IPS-15b (cell line): ENCODE data around the gene TMCO4.
A peak's percentile ranks its signal among the peaks of the same experiment; 100 is the strongest.

Experiments used
- H3K27me3 ChIP-seq: one replicate; pipeline ENCODE4 v1.6.1; 2013; ENCODE audit warnings: low read length; ENCODE audit not compliant: control insufficient read depth, insufficient read depth
- H3K36me3 ChIP-seq: one replicate; pipeline ENCODE4 v1.6.1; 2013; ENCODE audit warnings: low read length; ENCODE audit not compliant: control insufficient read depth, insufficient read depth
- H3K4me1 ChIP-seq: one replicate; pipeline ENCODE4 v1.6.1; 2013; ENCODE audit warnings: mild to moderate bottlenecking, low read length; ENCODE audit not compliant: control insufficient read depth, insufficient read depth
- H3K4me3 ChIP-seq: one replicate; pipeline ENCODE4 v1.5.1; 2013; ENCODE audit warnings: low read depth, low read length
- H3K9ac ChIP-seq: one replicate; pipeline ENCODE4 v1.6.1; 2013; ENCODE audit warnings: low read depth, mild to moderate bottlenecking, low read length
- H3K9me3 ChIP-seq: one replicate; pipeline ENCODE4 v1.6.1; 2013; ENCODE audit warnings: mild to moderate bottlenecking, low read length; ENCODE audit not compliant: control insufficient read depth, insufficient read depth

TMCO4 gene

DNA sequence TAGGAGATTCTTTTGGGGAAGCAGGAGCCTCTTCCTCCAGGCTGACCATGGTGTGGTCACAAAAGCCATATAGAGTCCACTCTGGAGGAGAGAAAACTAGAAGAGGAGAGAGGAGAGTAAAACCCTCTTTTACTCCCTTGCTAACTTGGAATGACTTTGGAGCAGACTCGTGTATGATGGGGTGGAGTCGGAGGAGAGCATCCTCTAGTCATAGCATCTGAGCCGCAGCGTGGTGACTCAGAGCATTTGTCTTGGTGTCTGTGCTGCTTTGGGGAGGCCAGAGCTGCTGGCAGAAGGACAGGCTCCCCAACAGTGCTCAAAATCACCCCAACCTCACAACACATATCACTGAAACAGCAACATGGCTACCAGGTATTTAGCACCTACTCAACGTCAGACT is 123.9 kb downstream of the TMCO4 start:
- Histone ChIP-seq H3K27me3 (peaks cover 18% of the 10 kb centered on the region), H3K9ac (no peak overlapping the region), H3K4me1 (no peaks in the 10 kb centered on the region), H3K9me3 (no peaks in the 10 kb centered on the region), H3K4me3 (no peak overlapping the region), H3K36me3 (no peaks in the 10 kb centered on the region)

DNA sequence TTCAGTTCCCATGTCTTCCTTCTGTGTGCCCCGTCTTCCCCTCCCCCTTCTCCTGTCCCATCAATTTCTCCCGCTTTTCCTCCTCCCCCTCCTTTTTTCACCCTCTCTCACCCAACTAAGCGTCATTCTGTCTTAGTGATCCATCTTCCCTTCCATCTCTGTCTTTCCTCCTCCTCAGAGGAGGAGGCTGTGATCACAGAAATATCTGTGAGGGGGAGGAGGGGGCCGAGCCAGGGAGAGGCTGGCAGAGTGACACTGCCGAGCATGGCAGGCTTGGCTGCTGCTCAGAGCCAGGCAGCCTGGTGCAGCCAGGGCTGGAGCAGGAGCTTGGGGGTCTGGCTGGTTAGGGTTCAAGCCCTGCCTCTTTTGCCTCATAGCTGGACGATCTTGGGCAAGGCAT is 127.5 kb downstream of the TMCO4 start:
- no peaks in the 10 kb centered on the region for H3K9me3 ChIP-seq
- no peak overlapping the region for H3K4me3 ChIP-seq
- no peaks in the 10 kb centered on the region for H3K4me1 ChIP-seq
- H3K9ac ChIP-seq: no peak overlapping the region
- H3K36me3 ChIP-seq: no peaks in the 10 kb centered on the region
- H3K27me3 ChIP-seq: peaks cover 37% of the 10 kb centered on the region

DNA sequence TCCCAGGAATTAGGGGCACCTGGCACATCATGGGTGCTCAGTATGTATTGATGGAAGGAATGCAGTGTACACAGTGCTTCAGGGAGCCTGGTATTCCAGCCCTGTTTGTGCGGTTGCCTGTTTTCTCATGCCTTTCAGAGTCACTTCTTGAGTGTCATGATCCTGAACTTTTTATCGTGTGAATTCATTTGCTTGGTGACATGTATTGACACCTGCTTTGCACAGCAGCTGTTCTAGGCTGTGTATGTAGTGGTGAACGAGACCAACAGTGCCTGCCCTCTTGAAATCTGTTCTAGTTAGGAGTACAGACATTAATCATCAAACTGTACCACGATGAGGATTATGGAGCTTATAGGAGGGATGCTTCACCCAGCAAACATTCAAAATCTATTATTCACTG is 128.9 kb downstream of the TMCO4 start:
- Histone ChIP-seq H3K9ac (no peak overlapping the region), H3K9me3 (no peaks in the 10 kb centered on the region), H3K27me3 (peaks cover 48% of the 10 kb centered on the region), H3K4me3 (no peak overlapping the region), H3K36me3 (no peaks in the 10 kb centered on the region), H3K4me1 (no peaks in the 10 kb centered on the region)

DNA sequence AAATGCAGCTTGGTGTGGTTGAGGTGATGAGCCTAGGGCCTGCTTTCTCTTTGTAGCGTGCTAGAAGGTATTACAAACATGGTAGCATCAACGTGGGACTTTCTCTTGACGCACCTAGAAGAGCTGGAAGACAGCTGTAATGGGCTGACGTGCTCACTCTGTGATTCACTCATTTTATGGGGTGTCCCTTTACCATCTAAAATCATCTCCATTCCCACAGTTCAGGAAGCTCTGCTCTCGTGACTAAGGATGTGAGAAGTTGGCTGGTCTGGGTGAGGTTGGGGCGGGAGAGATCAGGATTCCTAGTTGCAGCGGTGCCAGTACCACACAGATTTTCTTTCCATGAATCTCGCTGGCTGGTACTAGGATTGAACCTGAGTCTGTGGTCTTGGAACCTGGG is 130.8 kb downstream of the TMCO4 start:
- H3K4me1 ChIP-seq: no peaks in the 10 kb centered on the region
- H3K4me3 ChIP-seq: no peak overlapping the region
- H3K36me3 ChIP-seq: no peaks in the 10 kb centered on the region
- peaks cover 50% of the 10 kb centered on the region for H3K27me3 ChIP-seq
- no peaks in the 10 kb centered on the region for H3K9me3 ChIP-seq
- no peak overlapping the region for H3K9ac ChIP-seq

DNA sequence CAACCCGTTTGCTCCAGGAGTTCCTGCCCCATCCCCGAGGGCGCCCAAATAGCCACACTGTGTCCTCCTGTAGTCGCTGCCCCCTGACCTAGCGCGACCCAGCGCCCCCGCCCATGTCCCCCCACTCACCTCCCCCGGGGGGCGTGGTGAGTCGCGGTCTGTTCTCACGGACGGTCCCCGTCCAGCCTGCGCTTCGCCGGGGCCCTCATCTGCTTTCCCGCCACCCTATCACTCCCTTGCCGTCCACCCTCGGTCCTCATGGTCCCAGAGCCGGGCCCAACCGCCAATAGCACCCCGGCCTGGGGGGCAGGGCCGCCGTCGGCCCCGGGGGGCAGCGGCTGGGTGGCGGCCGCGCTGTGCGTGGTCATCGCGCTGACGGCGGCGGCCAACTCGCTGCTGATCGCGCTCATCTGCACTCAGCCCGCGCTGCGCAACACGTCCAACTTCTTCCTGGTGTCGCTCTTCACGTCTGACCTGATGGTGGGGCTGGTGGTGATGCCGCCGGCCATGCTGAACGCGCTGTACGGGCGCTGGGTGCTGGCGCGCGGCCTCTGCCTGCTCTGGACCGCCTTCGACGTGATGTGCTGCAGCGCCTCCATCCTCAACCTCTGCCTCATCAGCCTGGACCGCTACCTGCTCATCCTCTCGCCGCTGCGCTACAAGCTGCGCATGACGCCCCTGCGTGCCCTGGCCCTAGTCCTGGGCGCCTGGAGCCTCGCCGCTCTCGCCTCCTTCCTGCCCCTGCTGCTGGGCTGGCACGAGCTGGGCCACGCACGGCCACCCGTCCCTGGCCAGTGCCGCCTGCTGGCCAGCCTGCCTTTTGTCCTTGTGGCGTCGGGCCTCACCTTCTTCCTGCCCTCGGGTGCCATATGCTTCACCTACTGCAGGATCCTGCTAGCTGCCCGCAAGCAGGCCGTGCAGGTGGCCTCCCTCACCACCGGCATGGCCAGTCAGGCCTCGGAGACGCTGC is 133.9 kb downstream of the TMCO4 start:
- Histone ChIP-seq H3K27me3 (peaks cover 56% of the 10 kb centered on the region), H3K9ac (no peak overlapping the region), H3K4me3 (peak overlapping the region; percentile 46), H3K9me3 (no peaks in the 10 kb centered on the region), H3K36me3 (no peaks in the 10 kb centered on the region), H3K4me1 (no peaks in the 10 kb centered on the region)

DNA sequence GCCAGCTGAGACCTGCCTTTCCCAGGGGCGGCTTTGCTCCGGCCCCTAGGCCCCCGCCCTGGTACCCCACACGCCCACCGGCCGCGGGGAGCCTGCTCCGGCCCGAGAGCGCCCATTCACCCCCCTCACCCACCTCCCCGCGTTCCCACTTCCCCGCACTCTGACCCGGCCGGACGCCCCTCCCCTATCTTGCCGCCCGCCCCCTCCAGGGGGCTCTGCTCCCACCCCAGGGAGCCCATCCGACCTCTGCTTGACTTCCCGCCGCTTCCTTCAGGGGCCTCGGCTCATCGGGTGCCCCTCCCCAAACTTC is 134.6 kb downstream of the TMCO4 start:
- Histone ChIP-seq H3K27me3 (peaks cover 56% of the 10 kb centered on the region), H3K36me3 (no peaks in the 10 kb centered on the region), H3K4me1 (no peaks in the 10 kb centered on the region), H3K4me3 (peak overlapping the region; percentile 46), H3K9ac (no peak overlapping the region), H3K9me3 (no peaks in the 10 kb centered on the region)

DNA sequence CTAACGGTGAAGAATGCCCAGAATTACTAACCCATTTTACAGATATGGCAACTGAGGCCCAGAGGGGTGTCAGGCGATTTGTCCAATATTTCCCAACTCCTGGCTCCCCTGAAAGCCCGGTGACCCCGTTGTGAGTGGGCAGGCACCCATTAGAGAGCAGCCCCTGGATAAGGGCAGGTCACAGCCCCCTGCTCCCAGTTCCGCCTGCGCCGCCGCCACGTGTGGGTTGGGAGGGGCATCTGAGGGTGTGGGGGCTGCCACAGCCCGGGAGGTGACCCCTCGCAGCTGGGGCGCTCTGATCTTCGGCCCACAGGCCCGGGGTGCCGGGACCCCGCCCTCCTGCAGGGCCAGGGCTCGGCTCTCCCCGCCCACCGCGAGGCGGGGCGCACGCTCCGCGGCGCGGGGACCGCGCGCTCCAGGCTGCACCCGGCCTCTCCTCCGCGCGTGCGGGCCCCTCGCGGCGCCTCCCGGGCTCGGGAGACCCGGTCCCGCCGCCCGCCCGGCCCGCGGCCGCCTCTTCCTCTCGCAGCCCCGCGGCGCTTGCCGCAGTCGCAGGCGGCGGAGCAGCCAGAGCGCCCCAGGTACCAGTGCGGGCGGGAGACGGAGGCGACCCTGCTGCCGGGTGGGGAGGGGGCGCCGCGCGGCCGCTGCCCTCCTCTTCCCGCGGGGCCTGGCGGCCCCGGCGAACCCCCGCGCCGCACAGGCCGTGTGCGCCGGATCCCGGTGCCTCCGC is 135.1 kb downstream of the TMCO4 start, which contains the start of gene HTR6:
TSS of gene HTR6 (plus strand) at position 423 of the 733 bp plus-strand sequence. CDS start 879 bp downstream, outside the sequence.
- Histone ChIP-seq H3K9ac (no peak within 1 kb of the TSS), H3K4me3 (peak within 1 kb of the TSS; percentile 46), H3K27me3 (peaks cover 54% of the 10 kb centered on the region), H3K36me3 (no peaks in the 10 kb centered on the region), H3K9me3 (no peaks in the 10 kb centered on the region), H3K4me1 (peaks cover under 1% of the 10 kb centered on the region)

DNA sequence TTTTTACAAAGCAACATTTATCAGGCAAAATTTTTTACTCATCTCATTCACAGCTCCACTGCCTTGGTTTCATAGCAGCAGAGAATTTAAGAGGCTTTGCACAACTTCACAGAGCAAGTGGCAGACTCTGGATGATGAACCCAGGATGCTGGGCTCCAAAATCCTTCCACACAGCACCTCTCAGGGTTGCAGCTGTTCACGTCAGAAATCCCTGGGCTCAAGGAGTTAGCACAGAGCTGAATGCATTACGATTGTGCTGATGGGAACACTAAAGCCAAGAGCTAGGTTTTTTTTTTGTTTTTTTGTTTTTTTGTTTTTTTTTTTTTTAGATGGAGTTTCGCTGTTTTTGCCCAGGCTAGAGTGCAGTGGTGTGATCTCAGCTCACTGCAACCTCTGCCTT is 137.4 kb downstream of the TMCO4 start:
- H3K9me3 ChIP-seq: no peaks in the 10 kb centered on the region
- peaks cover 4% of the 10 kb centered on the region for H3K4me1 ChIP-seq
- peaks cover 37% of the 10 kb centered on the region for H3K27me3 ChIP-seq
- H3K9ac ChIP-seq: no peak overlapping the region
- H3K4me3 ChIP-seq: no peak overlapping the region
- no peaks in the 10 kb centered on the region for H3K36me3 ChIP-seq

DNA sequence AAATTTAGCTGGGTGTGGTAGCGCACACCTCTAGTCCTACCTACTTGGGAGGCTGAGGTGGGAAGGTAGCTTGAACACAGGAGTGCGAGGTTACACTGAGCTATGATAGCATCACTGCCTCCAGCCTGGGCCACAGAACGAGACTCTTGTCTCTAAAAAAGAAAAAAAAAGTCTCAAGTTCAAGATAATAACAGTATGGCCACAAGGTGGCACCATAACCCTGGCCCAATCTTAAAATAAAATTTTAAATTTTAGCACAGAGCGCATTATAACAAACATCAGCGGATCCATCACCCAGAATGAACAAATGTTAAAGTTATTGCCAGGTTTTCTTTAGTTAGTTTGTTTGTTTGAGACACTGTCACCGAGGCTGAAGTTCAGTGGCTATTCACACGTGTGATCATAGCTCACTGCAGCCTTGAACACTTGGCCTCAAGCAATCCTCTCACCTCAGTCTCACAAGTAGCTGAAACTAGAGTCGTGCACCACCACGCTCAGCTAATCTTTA is 137.9 kb downstream of the TMCO4 start:
- no peak overlapping the region for H3K4me3 ChIP-seq
- H3K4me1 ChIP-seq: peaks cover 4% of the 10 kb centered on the region
- H3K9me3 ChIP-seq: no peaks in the 10 kb centered on the region
- no peak overlapping the region for H3K9ac ChIP-seq
- peaks cover 31% of the 10 kb centered on the region for H3K27me3 ChIP-seq
- no peaks in the 10 kb centered on the region for H3K36me3 ChIP-seq

DNA sequence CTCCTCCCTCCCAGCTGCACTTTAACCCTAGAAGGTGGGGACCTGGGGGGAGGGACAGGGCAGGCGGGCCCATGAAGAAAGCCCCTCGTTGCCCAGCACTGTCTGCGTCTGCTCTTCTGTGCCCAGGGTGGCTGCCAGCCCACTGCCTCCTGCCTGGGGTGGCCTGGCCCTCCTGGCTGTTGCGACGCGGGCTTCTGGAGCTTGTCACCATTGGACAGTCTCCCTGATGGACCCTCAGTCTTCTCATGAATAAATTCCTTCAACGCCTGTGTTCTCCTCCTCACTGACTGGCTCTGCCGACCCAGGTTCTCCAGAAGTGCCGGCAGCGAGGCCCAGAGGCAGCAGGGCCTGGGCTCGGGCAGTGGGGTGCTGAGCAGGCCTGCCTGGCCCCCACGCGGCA is 141.5 kb downstream of the TMCO4 start:
- Histone ChIP-seq H3K4me1 (peaks cover 6% of the 10 kb centered on the region), H3K36me3 (no peaks in the 10 kb centered on the region), H3K9me3 (no peaks in the 10 kb centered on the region), H3K9ac (no peak overlapping the region), H3K27me3 (peaks cover 5% of the 10 kb centered on the region), H3K4me3 (no peak overlapping the region)

DNA sequence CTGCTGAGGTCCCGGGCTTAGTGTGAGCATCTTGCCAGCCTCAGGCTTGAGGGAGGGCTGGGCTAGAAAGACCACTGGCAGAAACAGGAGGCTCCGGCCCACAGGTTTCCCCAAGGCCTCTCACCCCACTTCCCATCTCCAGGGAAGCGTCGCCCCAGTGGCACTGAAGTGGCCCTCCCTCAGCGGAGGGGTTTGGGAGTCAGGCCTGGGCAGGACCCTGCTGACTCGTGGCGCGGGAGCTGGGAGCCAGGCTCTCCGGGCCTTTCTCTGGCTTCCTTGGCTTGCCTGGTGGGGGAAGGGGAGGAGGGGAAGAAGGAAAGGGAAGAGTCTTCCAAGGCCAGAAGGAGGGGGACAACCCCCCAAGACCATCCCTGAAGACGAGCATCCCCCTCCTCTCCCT is 142.2 kb downstream of the TMCO4 start:
- no peaks in the 10 kb centered on the region for H3K27me3 ChIP-seq
- H3K4me3 ChIP-seq: no peak overlapping the region
- no peaks in the 10 kb centered on the region for H3K36me3 ChIP-seq
- H3K9ac ChIP-seq: no peak overlapping the region
- no peaks in the 10 kb centered on the region for H3K9me3 ChIP-seq
- peaks cover 6% of the 10 kb centered on the region for H3K4me1 ChIP-seq
